ENCODE results near the gene OR6J1. TPM values are rescaled to one million over a fixed set of nuclear protein-coding genes. Genes with fewer than 3 reads are reported as not detected.
"Not testable (repeated sequence)": the region's sequence is repeated elsewhere in the genome, so short reads cannot be mapped to it uniquely, and the experiment has no call there.

The OR6J1 gene
- total RNA-seq (2022): not detected in 2 replicates
- Bru-seq, nascent RNA: percentile 11 among the genes with signal in this experiment
- BruChase-seq, experiment 1, labeled RNA remaining after a 6-hour chase: percentile 38 among the genes with signal in this experiment
- BruChase-seq, experiment 2, labeled RNA remaining after a 2-hour chase: percentile 14 among the genes with signal in this experiment
- long read RNA-seq: 0 reads

GRCh38 chr14:22644305-22644635 is at the start of gene OR6J1:
Gene OR6J1, minus strand, starts transcription at chr14:22644352. Its CDS starts 9,541 bp downstream, at chr14:22634811.
- intact Hi-C loops (cut with micrococcal nuclease): loop anchor here (1.0 kb wide), 1 partner anchor 74 kb away; no protein-coding TSS in a partner anchor
- Mint-ChIP-seq H3K4me3 (ENCODE audit: unreplicated experiment) (no peak within 1 kb of the TSS), H3K9me3 (ENCODE audit: unreplicated experiment) (no peaks in the 10 kb centered on the region), H3K36me3 (ENCODE audit: insufficient read depth, unreplicated experiment) (no peaks in the 10 kb centered on the region), H3K27me3 (ENCODE audit: insufficient read depth, unreplicated experiment) (no peaks in the 10 kb centered on the region), H3K4me1 (ENCODE audit: insufficient read depth, unreplicated experiment) (peaks cover 48% of the 10 kb centered on the region), H3K27ac (ENCODE audit: low read depth, unreplicated experiment) (no peak within 1 kb of the TSS)
- ChIA-PET CTCF (interaction anchor here (0.5 to 6.3 kb wide), 23 partner anchors 9 to 1023 kb away, joined by 3 to 57 read pairs (median 6); partner anchors contain the start of genes ABHD4 and DAD1), POLR2A (interaction anchor here (0.7 to 6.9 kb wide), 8 partner anchors 9 to 193 kb away, joined by 3 to 70 read pairs (median 4); partner anchors contain the start of genes ABHD4 and DAD1)
- no TSS peak for BruUV-seq (replicated peaks)
- TF ChIP-seq CTCF (IDR thresholded peaks at IDR 0.05; ENCODE audit: unreplicated experiment): no peak
- DNase-seq (ENCODE audit: unreplicated experiment): no peak

DNA sequence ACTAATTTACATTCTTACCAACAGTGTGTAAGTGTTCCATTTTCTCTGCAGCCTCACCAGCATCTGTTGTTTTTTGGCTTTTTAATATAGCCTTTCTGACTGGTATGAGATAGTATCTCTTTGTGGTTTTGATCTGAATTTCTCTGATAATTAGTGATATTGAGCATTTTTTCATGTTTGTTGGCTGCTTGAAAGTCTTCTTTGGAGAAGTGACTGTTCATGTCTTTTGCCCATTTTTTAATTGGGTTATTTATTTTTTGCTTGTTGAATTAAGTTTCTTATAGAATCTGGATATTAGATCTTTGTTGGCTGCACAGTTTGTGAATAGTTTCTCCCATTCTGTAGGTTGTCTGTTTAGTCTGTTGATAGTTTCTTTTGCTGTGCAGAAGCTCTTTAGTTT is 48.0 kb upstream of the OR6J1 start:
- CTCF ChIA-PET: interaction anchor here (0.6 kb wide), 1 partner anchor 35 kb away, joined by 3 read pairs; no protein-coding TSS in a partner anchor
- POLR2A ChIA-PET: interaction anchor here (0.7 kb wide), 1 partner anchor 41 kb away, joined by 4 read pairs; no protein-coding TSS in a partner anchor
- no TSS peak for BruUV-seq (replicated peaks)
- Mint-ChIP-seq H3K36me3 (ENCODE audit: insufficient read depth, unreplicated experiment) (no peaks in the 10 kb centered on the region), H3K4me1 (ENCODE audit: insufficient read depth, unreplicated experiment) (no peaks in the 10 kb centered on the region), H3K4me3 (ENCODE audit: unreplicated experiment) (no peak overlapping the region), H3K9me3 (ENCODE audit: unreplicated experiment) (peaks cover 36% of the 10 kb centered on the region), H3K27me3 (ENCODE audit: insufficient read depth, unreplicated experiment) (peaks cover 15% of the 10 kb centered on the region), H3K27ac (ENCODE audit: low read depth, unreplicated experiment) (no peak overlapping the region)
- no peak for TF ChIP-seq CTCF (IDR thresholded peaks at IDR 0.05; ENCODE audit: unreplicated experiment)
- no peak for DNase-seq (ENCODE audit: unreplicated experiment)
- intact Hi-C loops (cut with micrococcal nuclease): no loop called here

GRCh38 chr14:22691171-22691570 is 47.0 kb upstream of the OR6J1 start:
- Mint-ChIP-seq H3K9me3 (ENCODE audit: unreplicated experiment) (peaks cover 39% of the 10 kb centered on the region), H3K4me1 (ENCODE audit: insufficient read depth, unreplicated experiment) (no peaks in the 10 kb centered on the region), H3K36me3 (ENCODE audit: insufficient read depth, unreplicated experiment) (no peaks in the 10 kb centered on the region), H3K27me3 (ENCODE audit: insufficient read depth, unreplicated experiment) (peaks cover 15% of the 10 kb centered on the region), H3K27ac (ENCODE audit: low read depth, unreplicated experiment) (no peak overlapping the region), H3K4me3 (ENCODE audit: unreplicated experiment) (no peak overlapping the region)
- no peak for TF ChIP-seq CTCF (IDR thresholded peaks at IDR 0.05; ENCODE audit: unreplicated experiment)
- intact Hi-C loops (cut with micrococcal nuclease): no loop called here
- ChIA-PET CTCF (interaction anchor here (0.6 kb wide), 1 partner anchor 104 kb away, joined by 5 read pairs; no protein-coding TSS in a partner anchor), POLR2A (interaction anchor here (0.5 to 0.7 kb wide), 2 partner anchors 14 to 15 kb away, joined by 3 to 4 read pairs; no protein-coding TSS in a partner anchor)
- no TSS peak for BruUV-seq (replicated peaks)
- no peak for DNase-seq (ENCODE audit: unreplicated experiment)

- TF ChIP-seq CTCF (IDR thresholded peaks at IDR 0.05; ENCODE audit: unreplicated experiment): no peak
- no TSS peak for BruUV-seq (replicated peaks)
- ChIA-PET POLR2A (interaction anchor here (0.6 to 0.9 kb wide), 2 partner anchors 100 to 340 kb away, joined by 3 to 4 read pairs; partner anchors contain the start of gene DAD1), CTCF (interaction anchor here (0.6 to 2.0 kb wide), 4 partner anchors 21 to 163 kb away, joined by 3 to 8 read pairs (median 4); no protein-coding TSS in a partner anchor)
- DNase-seq (ENCODE audit: unreplicated experiment): peak; percentile 87
- no peaks in the 10 kb centered on the region for H3K4me1 Mint-ChIP-seq (ENCODE audit: insufficient read depth, unreplicated experiment)
- no peak overlapping the region for H3K27ac Mint-ChIP-seq (ENCODE audit: low read depth, unreplicated experiment)
- intact Hi-C loops (cut with micrococcal nuclease): no loop called here
- no peaks in the 10 kb centered on the region for H3K36me3 Mint-ChIP-seq (ENCODE audit: insufficient read depth, unreplicated experiment)
- H3K27me3 Mint-ChIP-seq (ENCODE audit: insufficient read depth, unreplicated experiment): peaks cover 23% of the 10 kb centered on the region
- H3K9me3 Mint-ChIP-seq (ENCODE audit: unreplicated experiment): peaks cover 36% of the 10 kb centered on the region
- H3K4me3 Mint-ChIP-seq (ENCODE audit: unreplicated experiment): no peak overlapping the region
Measured at GRCh38 chr14:22689199-22689598, 45.0 kb upstream of the OR6J1 start.

- Mint-ChIP-seq H3K27me3 (ENCODE audit: insufficient read depth, unreplicated experiment) (peaks cover 21% of the 10 kb centered on the region), H3K9me3 (ENCODE audit: unreplicated experiment) (peaks cover 30% of the 10 kb centered on the region)
- H3K4me3 Mint-ChIP-seq (ENCODE audit: unreplicated experiment); intact Hi-C loops (cut with micrococcal nuclease); DNase-seq (ENCODE audit: unreplicated experiment); H3K27ac Mint-ChIP-seq (ENCODE audit: low read depth, unreplicated experiment); CTCF ChIA-PET; BruUV-seq (replicated peaks); H3K4me1 Mint-ChIP-seq (ENCODE audit: insufficient read depth, unreplicated experiment); H3K36me3 Mint-ChIP-seq (ENCODE audit: insufficient read depth, unreplicated experiment); POLR2A ChIA-PET: not testable (repeated sequence)
Measured at GRCh38 chr14:22687969-22688368, 43.8 kb upstream of the OR6J1 start.

GRCh38 chr14:22686176-22686611 is 42.0 kb upstream of the OR6J1 start:
- DNase-seq (ENCODE audit: unreplicated experiment); POLR2A ChIA-PET; H3K36me3 Mint-ChIP-seq (ENCODE audit: insufficient read depth, unreplicated experiment); intact Hi-C loops (cut with micrococcal nuclease); BruUV-seq (replicated peaks); H3K27ac Mint-ChIP-seq (ENCODE audit: low read depth, unreplicated experiment); H3K4me1 Mint-ChIP-seq (ENCODE audit: insufficient read depth, unreplicated experiment); H3K4me3 Mint-ChIP-seq (ENCODE audit: unreplicated experiment): not testable (repeated sequence)
- peaks cover 21% of the 10 kb centered on the region for H3K27me3 Mint-ChIP-seq (ENCODE audit: insufficient read depth, unreplicated experiment)
- CTCF ChIA-PET: interaction anchor here (0.6 to 1.1 kb wide), 4 partner anchors 9 to 144 kb away, joined by 3 read pairs; no protein-coding TSS in a partner anchor
- H3K9me3 Mint-ChIP-seq (ENCODE audit: unreplicated experiment): peaks cover 29% of the 10 kb centered on the region
